Kidney tubule cell (primary cell): ENCODE measurements around the gene IGFBP3.

Experiments used
- DNase-seq: peaks from one replicate; pipeline ENCODE4 v3.0.0-alpha.2; 2018; ENCODE audit warnings: low spot score

IGFBP3 gene

DNA sequence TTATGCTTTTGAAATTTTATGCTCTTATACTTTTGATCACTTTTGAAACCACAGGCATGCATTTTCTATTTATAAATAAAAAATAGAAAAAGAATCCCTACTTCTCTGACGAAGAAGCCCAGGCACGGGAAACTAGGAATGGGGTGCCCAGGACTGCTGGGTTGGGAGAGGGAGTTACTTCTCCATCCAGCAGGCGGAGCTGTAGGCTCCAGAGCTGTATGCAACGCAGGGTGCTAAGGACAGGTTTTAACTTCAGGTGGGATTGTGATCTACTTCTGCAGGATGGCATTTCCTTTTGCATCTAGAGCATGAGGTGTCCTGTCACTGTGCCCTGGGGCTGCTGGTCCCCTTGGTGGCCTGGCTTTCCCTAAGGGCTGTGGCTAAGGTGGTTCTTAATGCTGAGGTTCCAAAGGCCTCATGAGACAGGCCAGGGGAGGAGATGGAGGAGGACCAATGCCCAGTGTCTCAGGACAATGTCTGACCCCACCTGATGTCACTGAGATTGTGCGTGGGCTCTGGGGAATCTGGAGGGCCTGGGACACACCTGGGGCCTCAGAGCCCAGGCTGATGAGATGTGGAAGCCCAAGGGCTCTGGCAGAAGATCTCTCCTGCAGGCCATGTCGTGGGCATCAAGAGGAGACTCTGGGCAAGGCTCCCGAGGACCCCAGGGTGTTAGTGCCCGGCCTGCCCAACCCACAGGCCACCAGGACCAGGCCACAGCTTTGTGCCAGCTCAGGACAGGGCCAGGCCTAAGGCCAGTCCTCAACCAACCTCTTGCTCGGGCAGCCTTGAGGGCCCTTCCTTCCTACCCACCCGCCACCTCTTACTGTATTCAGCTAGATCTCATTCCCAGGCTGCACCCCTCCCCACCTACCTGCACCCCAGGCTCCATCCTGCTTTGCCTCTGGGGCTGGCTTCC lies 48.7 kb downstream of the IGFBP3 start:
- peak; percentile 17 for DNase-seq

DNA sequence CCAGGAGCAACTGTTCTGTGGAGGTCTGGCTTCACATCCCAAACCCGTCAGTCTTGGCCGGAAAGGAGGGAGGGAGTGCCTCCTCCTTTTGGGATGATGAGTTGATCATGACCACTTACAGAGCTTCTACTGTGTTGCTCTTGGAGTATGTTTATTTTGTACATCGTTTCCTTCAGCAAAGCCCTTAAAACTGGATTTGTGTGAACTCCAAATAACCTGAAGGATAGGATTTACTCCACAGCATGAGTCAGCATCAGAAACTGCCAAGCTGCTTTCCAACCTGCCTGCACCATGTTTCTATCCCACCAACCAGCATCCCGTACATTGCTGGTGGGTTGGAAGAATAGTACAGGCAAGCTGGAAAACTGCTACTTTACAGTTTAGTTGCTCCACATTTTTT lies 51.6 kb downstream of the IGFBP3 start:
- no peak for DNase-seq

DNA sequence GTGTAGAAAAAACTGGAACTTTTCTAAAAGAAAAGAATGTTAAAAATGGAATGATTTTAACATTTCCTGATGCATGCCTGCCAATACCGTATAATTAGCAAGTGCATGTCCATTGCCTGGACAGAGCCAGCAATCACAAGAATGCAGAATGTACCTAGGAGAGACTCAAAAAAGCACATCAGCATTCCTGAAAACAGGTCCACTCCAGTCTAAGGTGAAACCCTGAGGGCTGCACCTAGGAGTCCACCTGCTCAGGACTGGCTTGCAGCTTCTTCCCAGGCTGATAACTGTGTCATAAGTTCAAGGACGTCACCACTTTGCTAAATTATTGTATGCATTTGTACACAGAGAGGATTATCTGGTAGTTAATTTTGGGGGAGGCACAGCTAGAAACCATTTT lies 53.6 kb downstream of the IGFBP3 start:
- DNase-seq = no peak

DNA sequence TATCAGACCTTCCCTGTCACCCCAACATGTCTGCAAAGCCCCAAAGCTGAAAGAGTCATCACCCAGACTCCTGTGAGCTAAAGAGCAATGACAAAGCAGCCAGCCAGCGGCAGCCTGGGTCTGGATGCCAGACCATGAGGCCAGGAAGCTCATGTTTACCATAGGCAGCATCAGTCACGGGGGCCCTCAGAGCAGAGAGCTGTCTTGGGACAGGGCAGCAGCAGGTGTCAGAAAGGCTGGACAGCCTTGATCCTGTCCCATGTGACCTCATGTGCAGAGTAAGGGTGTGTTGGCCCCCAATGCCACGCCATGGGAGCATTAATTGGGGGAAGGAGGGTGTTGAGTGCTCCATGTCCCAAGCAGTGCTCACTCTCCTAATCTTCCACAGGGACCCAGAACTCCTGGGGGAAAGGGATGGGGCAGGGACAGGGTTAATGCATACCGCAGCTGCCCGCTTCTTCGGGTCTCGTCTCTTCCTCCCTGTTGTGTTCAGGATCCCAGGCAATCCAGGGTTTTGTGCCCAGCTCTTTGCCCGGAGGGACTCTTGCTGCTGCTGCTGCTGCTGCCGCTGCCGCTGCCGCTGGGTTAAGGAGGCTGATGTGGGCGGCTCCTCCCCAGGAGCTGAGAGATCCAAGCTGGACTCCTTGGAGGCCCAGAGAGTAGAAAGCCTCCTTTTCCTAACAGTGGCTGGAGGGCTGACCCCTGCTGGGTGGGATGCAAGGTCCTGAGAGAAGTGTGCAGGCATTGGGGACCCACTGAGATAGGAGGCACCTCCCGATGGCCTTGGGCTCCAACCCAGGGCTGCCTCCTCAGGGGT lies 55.3 kb downstream of the IGFBP3 start:
- no peak for DNase-seq

DNA sequence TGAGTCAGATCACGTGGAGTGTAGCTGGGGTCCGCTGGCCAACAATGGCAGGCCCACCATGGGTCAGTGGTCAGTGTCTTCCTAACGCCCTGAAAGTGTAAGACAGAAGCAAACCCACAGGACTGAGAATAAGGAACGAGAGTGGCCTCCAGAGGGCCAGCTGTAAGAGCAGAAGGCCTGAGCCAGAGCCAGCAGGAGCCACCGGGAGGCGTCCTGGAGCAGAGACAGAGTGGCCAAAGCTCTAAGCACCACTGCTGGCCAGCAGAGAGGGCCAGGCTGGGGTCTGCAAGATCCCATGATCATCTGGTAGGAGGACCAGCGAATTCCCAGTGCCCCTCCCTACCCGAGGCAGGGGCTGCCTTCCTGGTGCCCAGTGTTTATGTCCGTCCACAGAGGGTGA lies 57.4 kb downstream of the IGFBP3 start:
- DNase-seq = no peak
